GM18519 (cell line): ENCODE results near the gene PPM1E.
"Not testable (repeated sequence)": the region's sequence is repeated elsewhere in the genome, so short reads cannot be mapped to it uniquely, and the experiment has no call there.

Experiments
- ATAC-seq: cut with Tn5 transposase; IDR thresholded peaks from one replicate; pipeline ENCODE4 v1.9.1; 2021; ENCODE audit warnings: mild to moderate bottlenecking, moderate library complexity; ENCODE audit not compliant: unreplicated experiment, low FRiP score

The PPM1E gene

DNA sequence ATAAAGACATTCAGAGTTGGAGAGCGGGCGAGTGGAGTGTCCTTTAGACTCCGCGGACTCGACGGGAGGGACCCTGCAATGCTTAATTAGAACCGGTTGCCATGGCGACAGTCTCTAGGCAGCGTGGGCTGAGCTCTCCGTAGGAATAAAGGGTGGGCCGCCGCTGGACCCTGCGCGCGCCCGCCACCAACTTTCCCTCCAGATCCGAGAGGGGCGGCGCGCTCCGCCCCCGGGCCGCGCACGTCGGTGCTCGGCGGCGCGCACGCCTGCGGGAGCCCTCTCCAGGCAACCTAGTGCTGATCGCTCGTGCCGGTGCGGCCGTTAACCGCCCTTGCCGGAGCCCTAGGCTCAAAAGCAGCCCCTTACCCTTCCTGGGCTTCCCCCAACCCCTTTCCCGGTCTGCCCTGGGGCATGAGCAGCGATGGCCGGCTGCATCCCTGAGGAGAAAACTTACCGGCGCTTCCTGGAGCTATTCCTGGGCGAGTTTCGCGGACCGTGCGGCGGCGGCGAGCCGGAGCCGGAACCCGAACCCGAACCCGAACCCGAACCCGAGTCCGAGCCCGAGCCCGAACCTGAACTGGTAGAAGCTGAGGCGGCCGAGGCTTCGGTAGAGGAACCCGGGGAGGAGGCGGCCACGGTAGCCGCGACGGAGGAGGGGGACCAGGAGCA is at the start of gene PPM1E:
TSS of gene PPM1E (plus strand) at position 278 of the 669 bp plus-strand sequence.
- no peak for ATAC-seq

- no peak for ATAC-seq
Observed at GRCh38 chr17:58706351-58707140, 49.1 kb upstream of the PPM1E start.

GRCh38 chr17:58710948-58711552 is 44.6 kb upstream of the PPM1E start:
- no peak for ATAC-seq

DNA sequence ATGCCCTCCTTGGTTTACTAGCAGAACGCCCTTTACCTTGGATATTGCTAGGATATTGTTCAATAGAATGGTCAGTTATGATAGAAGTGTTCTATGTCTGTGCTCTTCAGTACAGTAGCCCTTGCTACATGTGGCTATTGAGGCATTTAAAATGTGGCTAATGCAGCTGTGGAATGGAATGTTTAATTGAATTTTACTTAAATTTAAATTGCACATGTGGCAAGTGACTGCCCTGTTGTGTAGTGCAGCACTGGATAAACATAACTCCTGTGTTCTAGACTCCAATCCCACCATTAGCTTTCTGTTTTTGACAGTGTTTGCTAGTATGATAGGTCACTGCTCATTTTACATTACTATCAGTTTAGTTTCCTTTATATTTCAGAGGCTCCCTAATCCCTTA is 33.4 kb upstream of the PPM1E start:
- ATAC-seq: no peak

DNA sequence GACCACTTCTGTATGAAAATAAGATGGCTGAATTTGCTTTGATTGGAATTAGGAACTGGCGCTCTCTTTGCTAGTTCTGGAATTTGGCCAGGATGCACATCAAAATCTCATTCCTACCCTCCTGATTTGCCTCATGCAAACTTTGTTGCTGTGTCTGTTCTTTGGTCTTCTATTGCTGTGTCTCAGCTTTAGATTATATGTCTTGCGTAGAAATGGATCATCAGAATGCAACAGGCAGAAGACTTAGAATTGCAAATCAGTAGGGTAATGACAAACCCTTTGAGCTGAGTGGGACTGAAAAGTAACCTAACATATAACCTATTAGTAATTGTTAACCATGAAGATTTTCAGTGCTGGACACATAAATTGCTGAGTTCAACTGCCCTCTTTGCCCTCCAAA is 33.0 kb upstream of the PPM1E start:
- ATAC-seq: no peak

GRCh38 chr17:58728798-58729197 is 26.9 kb upstream of the PPM1E start:
- no peak for ATAC-seq

- no peak for ATAC-seq
Observed at GRCh38 chr17:58730937-58731336, 24.7 kb upstream of the PPM1E start.

DNA sequence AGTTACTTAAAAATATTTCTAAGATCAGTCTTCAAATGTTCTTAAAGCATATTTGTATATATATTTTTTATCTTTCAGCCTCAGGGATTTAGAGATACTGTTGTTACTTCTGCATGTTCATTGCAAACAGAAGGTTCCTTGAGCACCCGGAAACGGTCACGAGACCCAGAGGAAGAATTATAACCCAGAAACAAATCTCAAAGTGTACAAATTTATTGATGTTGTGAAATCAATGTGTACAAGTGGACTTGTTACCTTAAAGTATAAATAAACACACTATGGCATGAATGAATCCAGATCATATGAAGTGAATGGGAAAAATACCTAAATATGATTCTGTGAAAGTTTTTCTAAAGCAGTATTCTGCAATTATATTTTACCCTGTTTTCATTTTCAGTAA is 21.6 kb upstream of the PPM1E start:
- ATAC-seq: no peak

GRCh38 chr17:58734811-58735210 is 20.8 kb upstream of the PPM1E start:
- no peak for ATAC-seq

GRCh38 chr17:58741121-58741625 is 14.5 kb upstream of the PPM1E start:
- no peak for ATAC-seq

GRCh38 chr17:58747674-58748073 is 8.0 kb upstream of the PPM1E start:
- ATAC-seq: no peak

- ATAC-seq: not testable (repeated sequence)
Observed at GRCh38 chr17:58749627-58750026, 6.0 kb upstream of the PPM1E start.

DNA sequence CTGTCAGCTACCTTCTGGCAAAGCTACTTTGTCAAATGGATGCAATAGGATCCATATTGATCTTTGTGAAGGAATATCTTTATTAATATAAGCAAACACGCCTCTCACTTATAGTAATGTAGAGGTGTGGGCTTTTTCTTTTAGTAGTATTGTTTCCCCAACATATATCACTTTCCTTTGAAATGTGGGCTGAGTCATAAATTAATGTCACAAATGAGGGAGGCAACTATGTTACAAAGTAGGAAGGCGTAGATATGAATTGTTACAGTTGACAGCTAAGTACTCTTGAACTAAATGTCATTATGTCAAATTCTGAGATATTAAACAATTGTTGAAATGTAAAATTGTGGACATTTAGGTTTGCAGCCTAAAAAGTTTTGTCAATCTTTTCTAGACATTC is 2.6 kb upstream of the PPM1E start:
- no peak for ATAC-seq

GRCh38 chr17:58755269-58755576 is 431 bp upstream of the PPM1E start:
- ATAC-seq: no peak

GRCh38 chr17:58756246-58757161 is 850 bp downstream of the PPM1E start:
- no peak for ATAC-seq

DNA sequence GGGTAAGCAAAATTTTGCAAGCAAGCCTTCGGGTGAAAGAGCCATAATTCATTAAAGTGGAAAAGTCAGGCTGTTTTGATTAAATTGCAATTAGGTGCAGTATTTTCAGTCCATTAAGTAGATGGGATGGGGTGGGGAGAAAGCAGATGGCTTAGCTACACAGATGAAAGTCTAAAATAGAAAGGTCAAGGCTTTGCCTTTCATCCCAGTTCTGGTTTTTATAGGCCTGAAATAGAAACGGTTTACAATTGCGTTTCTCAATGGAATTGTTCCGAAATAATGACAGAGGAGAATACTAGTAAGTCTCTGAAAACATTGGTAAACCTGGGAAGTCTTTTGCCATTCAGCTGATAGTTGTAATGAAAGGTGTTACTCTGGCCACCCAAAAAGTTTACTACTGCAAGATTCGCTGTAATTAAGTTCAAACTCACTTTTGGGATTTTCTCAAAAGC is 1.5 kb downstream of the PPM1E start:
- no peak for ATAC-seq

GRCh38 chr17:58758890-58759289 is 3.2 kb downstream of the PPM1E start:
- ATAC-seq: no peak

GRCh38 chr17:58759522-58759921 is 3.9 kb downstream of the PPM1E start:
- ATAC-seq: no peak

- no peak for ATAC-seq
Observed at GRCh38 chr17:58760248-58760647, 4.6 kb downstream of the PPM1E start.

GRCh38 chr17:58763263-58763662 is 7.6 kb downstream of the PPM1E start:
- no peak for ATAC-seq

GRCh38 chr17:58764373-58764772 is 8.7 kb downstream of the PPM1E start:
- no peak for ATAC-seq
